HUES48 (cell line): ENCODE results near the gene ITLN1.

ENCODE experiments used
- H3K27ac ChIP-seq: one replicate; pipeline ENCODE4 v1.7.0; 2013; ENCODE audit warnings: low read depth, low read length, inconsistent platforms
- H3K27me3 ChIP-seq: 2 replicates; pipeline ENCODE4 v1.6.1; 2013; ENCODE audit warnings: mild to moderate bottlenecking, low read length; ENCODE audit not compliant: control insufficient read depth, insufficient read depth
- H3K36me3 ChIP-seq: 2 replicates; pipeline ENCODE4 v1.6.1; 2013; ENCODE audit warnings: low read length; ENCODE audit not compliant: control insufficient read depth, insufficient read depth
- H3K4me1 ChIP-seq: 2 replicates; pipeline ENCODE4 v1.6.1; 2013; ENCODE audit warnings: mild to moderate bottlenecking, low read length; ENCODE audit not compliant: control insufficient read depth, insufficient read depth
- H3K4me3 ChIP-seq: 2 replicates; pipeline ENCODE4 v1.5.1; 2013; ENCODE audit warnings: mild to moderate bottlenecking, low read depth, low read length
- H3K9ac ChIP-seq: 2 replicates; pipeline ENCODE4 v1.6.1; 2013; ENCODE audit warnings: mild to moderate bottlenecking, low read depth, low read length, moderate library complexity
- H3K9me3 ChIP-seq: 2 replicates; pipeline ENCODE4 v1.6.1; 2013; ENCODE audit warnings: low read length; ENCODE audit not compliant: control insufficient read depth, insufficient read depth

Gene ITLN1

GRCh38 chr1:160837558-160838205, 47.3 kb downstream of the ITLN1 start:
- Histone ChIP-seq H3K36me3 (no peaks in the 10 kb centered on the region), H3K4me3 (no peak overlapping the region), H3K27ac (no peak overlapping the region), H3K4me1 (no peaks in the 10 kb centered on the region; the same call in 1 of the 2 replicates), H3K27me3 (no peaks in the 10 kb centered on the region), H3K9me3 (no peaks in the 10 kb centered on the region), H3K9ac (no peak overlapping the region)

- Histone ChIP-seq H3K9ac (no peak overlapping the region), H3K27me3 (no peaks in the 10 kb centered on the region), H3K9me3 (no peaks in the 10 kb centered on the region), H3K27ac (no peak overlapping the region), H3K4me1 (no peaks in the 10 kb centered on the region; the same call in 1 of the 2 replicates), H3K36me3 (no peaks in the 10 kb centered on the region), H3K4me3 (no peak overlapping the region)
Measured at GRCh38 chr1:160836981-160837557, 47.9 kb downstream of the ITLN1 start.

DNA sequence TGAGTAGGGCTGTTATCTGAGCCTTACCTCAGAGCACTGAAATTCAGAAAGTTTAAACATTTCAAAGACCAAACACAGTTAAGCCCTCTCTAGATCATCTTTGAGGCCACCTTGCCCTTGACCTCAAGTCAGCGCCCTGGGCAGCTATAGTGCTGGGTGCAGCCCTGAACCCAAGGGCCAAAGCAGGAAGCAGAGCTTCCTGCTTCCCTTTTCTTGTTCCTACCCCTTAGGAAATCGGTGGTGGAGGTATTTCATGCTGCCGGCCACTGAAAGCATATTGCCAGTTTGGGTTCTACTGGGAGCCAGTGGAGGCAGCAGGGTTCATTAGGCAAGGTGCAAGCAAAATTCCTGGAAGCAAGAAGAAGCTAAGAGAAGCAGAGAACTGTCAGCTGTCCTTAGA, 48.4 kb downstream of the ITLN1 start:
- Histone ChIP-seq H3K9me3 (no peaks in the 10 kb centered on the region), H3K36me3 (no peaks in the 10 kb centered on the region), H3K27me3 (no peaks in the 10 kb centered on the region), H3K4me3 (no peak overlapping the region), H3K4me1 (no peaks in the 10 kb centered on the region; the same call in 1 of the 2 replicates), H3K9ac (no peak overlapping the region), H3K27ac (no peak overlapping the region)

GRCh38 chr1:160835751-160836150, 49.2 kb downstream of the ITLN1 start:
- H3K27me3 ChIP-seq = no peaks in the 10 kb centered on the region
- H3K9me3 ChIP-seq = no peaks in the 10 kb centered on the region
- no peaks in the 10 kb centered on the region; the same call in 1 of the 2 replicates for H3K4me1 ChIP-seq
- H3K36me3 ChIP-seq = no peaks in the 10 kb centered on the region
- no peak overlapping the region for H3K4me3 ChIP-seq
- H3K9ac ChIP-seq = no peak overlapping the region
- H3K27ac ChIP-seq = no peak overlapping the region

DNA sequence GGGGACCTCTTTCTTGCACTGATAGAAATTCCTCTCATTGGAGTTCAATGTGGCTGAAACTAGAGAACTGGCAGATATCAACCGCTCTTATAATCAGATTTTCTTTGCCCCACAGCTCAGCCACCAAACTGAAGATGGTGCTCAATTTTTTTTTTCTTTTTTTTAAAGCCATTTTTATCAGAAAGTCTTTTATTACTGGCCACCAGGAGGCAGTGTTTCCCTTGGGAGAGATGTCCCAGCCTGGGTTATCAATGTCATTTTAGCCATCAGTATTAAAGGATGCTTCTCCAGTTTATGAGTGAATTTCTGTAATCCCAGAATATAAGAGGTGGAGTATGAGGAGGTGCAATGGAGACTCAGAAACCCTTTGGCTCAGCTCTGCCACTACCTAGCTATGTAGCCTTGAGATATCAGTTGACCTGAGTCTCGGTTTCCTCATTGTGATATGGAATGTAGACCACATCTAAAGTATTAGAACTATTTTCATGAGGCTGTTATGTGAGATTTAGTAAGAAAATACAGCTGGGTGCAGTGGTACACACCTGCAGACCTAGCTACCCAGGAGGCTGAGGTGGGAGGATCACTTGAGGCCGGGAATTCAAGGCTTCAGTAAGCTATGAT, 49.9 kb downstream of the ITLN1 start:
- Histone ChIP-seq H3K36me3 (no peaks in the 10 kb centered on the region), H3K9ac (no peak overlapping the region), H3K9me3 (no peaks in the 10 kb centered on the region), H3K27ac (no peak overlapping the region), H3K4me3 (no peak overlapping the region), H3K27me3 (no peaks in the 10 kb centered on the region), H3K4me1 (no peaks in the 10 kb centered on the region; the same call in 1 of the 2 replicates)

DNA sequence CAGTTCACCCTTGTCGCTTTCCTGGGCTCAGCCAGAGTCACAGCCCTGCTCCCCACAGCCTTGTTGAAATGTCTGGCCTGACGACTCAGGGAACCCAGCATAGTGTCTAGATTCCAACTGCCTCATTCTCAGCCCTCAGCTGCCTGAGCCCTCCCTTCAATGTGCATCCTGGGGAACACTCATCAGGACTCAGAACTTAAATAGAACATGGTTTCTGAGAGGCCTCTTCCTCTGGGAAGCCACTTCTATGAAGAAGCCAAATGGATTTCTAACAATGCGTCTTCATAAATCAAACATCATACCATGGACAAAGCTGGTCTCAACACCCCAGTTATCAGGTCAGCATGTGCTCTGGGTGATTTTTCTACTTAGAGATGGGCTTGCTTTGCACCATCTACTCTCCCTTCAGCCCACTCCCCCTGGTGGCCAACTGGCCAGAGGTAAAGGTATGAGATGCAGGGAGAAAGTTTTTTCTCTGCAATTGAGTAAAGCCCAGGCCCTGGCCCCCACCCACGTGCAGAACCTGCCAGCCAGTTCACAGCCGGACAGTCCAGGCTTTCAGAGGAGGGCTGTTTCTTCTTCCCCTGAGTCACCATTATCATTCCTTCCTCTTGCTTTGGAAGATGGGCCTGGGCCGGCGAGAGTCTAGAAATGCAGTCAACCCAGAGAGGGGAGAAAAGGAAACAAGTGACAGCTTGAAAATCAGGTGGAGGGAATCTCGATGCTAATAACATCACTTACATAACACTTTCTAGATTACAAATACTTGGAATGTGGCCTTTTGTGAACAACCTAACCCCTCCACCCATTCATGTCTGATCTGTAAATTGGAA, 54.4 kb downstream of the ITLN1 start:
- Histone ChIP-seq H3K9ac (no peak overlapping the region), H3K36me3 (no peaks in the 10 kb centered on the region), H3K4me3 (no peak overlapping the region), H3K9me3 (no peaks in the 10 kb centered on the region), H3K27me3 (no peaks in the 10 kb centered on the region), H3K4me1 (no peaks in the 10 kb centered on the region), H3K27ac (no peak overlapping the region)

DNA sequence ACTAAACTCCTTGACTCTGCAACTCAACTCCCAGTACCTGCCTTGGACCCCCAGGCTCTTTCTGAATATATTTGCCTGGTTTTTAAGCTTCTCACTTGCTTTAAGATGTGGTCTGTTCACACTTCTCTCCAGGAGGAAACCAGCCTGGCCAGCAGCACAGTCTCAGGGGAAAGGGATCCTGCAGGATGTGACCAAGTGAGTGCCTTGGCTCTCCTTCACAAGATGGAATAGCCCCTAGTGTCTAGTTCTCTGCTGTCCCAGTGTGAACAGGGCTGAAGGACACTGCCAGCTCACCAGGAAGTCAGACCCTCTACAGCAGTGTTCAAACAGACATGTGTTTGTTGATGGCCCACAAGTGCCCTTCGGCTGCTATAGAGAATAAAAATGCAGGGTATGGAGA, 55.2 kb downstream of the ITLN1 start:
- Histone ChIP-seq H3K27me3 (no peaks in the 10 kb centered on the region), H3K27ac (no peak overlapping the region), H3K9me3 (no peaks in the 10 kb centered on the region), H3K9ac (no peak overlapping the region), H3K36me3 (no peaks in the 10 kb centered on the region), H3K4me1 (no peaks in the 10 kb centered on the region), H3K4me3 (no peak overlapping the region)

DNA sequence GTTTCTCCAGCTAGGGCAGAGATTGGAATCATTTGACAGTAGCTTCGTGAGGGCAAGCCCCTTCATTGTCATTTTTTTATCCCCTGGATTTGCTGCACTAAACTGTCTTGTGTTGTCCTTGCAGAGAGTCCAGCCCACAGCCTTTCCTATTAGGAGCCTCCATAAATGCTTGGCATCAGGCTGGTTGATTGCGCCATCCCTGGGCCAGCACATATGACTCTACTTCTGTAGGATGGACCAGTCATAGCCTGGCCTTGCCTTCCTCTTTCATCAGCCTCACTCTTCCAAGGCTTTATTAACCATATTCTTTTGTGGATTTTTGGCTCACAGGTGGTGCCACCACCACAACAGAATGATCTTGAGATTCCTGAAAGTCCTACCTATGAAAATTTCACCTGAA, 57.6 kb downstream of the ITLN1 start:
- Histone ChIP-seq H3K36me3 (no peaks in the 10 kb centered on the region), H3K27me3 (no peaks in the 10 kb centered on the region), H3K27ac (no peak overlapping the region), H3K9ac (no peak overlapping the region), H3K9me3 (no peaks in the 10 kb centered on the region), H3K4me3 (no peak overlapping the region), H3K4me1 (no peaks in the 10 kb centered on the region)

GRCh38 chr1:160826546-160826945, 58.4 kb downstream of the ITLN1 start:
- no peaks in the 10 kb centered on the region for H3K36me3 ChIP-seq
- no peaks in the 10 kb centered on the region for H3K9me3 ChIP-seq
- H3K4me3 ChIP-seq = no peak overlapping the region
- no peak overlapping the region for H3K9ac ChIP-seq
- no peaks in the 10 kb centered on the region for H3K27me3 ChIP-seq
- H3K27ac ChIP-seq = no peak overlapping the region
- no peaks in the 10 kb centered on the region for H3K4me1 ChIP-seq
